Osteocyte (in vitro differentiated cells): ENCODE data around the gene MCF2L2. TPM values are rescaled to one million over a fixed set of nuclear protein-coding genes. Genes with fewer than 3 reads are reported as not detected.

Source experiments
- DNase-seq: peaks from one replicate; pipeline ENCODE4 v3.0.0; 2021; ENCODE audit warnings: mixed read lengths; ENCODE audit not compliant: unreplicated experiment; ENCODE audit errors: extremely low spot score
- H3K27ac Mint-ChIP-seq: one replicate; pipeline ENCODE4 v1.8.0; 2021; ENCODE audit warnings: mild to moderate bottlenecking, mixed read lengths; ENCODE audit not compliant: unreplicated experiment
- H3K27me3 Mint-ChIP-seq: one replicate; pipeline ENCODE4 v1.8.0; 2021; ENCODE audit warnings: mixed read lengths; ENCODE audit not compliant: unreplicated experiment
- H3K36me3 Mint-ChIP-seq: one replicate; pipeline ENCODE4 v1.8.0; 2021; ENCODE audit warnings: mixed read lengths; ENCODE audit not compliant: unreplicated experiment
- H3K4me1 Mint-ChIP-seq: one replicate; pipeline ENCODE4 v1.8.0; 2021; ENCODE audit warnings: mixed read lengths; ENCODE audit not compliant: unreplicated experiment
- H3K4me3 Mint-ChIP-seq: one replicate; pipeline ENCODE4 v1.8.0; 2021; ENCODE audit warnings: mild to moderate bottlenecking, moderate library complexity, mixed read lengths; ENCODE audit not compliant: unreplicated experiment
- H3K9me3 Mint-ChIP-seq: one replicate; pipeline ENCODE4 v1.8.0; 2021; ENCODE audit warnings: mixed read lengths; ENCODE audit not compliant: unreplicated experiment
- total RNA-seq: library from RNA; stranded (reverse); gene quantifications from 2 replicates; pipeline ENCODE4 v1.2.1, GENCODE V29; 2021
- TF ChIP-seq, protein P1 (sequence below): fragments of 200-600 bp; sonication (generic); IDR thresholded peaks from 2 replicates; pipeline ENCODE4 v1.5.0; 2021; ENCODE audit warnings: antibody characterized with exemption, mild to moderate bottlenecking, moderate library complexity

MCF2L2 gene
- total RNA-seq, 1 donor from 2014 or later, result 1.7 TPM

DNA sequence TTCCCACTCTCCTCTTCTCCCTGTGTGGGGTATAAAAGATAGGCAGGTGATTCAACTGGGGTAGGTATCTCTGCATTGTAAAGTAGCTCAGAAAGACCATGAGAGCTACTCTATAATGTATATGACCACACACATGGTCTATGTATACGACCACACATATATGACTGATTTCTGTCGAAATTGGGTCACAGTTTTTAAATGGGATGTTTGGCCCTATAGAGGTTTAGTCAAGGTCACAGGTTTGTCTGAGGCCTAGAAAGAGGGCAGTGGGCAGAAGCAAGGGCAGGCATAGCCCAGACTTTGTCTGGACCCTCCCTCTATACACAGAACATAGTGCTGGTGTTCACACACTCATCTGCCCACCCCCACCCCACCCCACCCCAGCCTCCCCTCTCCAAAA, 270.3 kb downstream of the MCF2L2 start:
- Mint-ChIP-seq H3K27me3 (peaks cover 28% of the 10 kb centered on the region), H3K36me3 (no peaks in the 10 kb centered on the region), H3K9me3 (no peaks in the 10 kb centered on the region), H3K27ac (no peak overlapping the region), H3K4me3 (no peak overlapping the region), H3K4me1 (peaks cover 12% of the 10 kb centered on the region)
- TF ChIP-seq, protein P1, sequence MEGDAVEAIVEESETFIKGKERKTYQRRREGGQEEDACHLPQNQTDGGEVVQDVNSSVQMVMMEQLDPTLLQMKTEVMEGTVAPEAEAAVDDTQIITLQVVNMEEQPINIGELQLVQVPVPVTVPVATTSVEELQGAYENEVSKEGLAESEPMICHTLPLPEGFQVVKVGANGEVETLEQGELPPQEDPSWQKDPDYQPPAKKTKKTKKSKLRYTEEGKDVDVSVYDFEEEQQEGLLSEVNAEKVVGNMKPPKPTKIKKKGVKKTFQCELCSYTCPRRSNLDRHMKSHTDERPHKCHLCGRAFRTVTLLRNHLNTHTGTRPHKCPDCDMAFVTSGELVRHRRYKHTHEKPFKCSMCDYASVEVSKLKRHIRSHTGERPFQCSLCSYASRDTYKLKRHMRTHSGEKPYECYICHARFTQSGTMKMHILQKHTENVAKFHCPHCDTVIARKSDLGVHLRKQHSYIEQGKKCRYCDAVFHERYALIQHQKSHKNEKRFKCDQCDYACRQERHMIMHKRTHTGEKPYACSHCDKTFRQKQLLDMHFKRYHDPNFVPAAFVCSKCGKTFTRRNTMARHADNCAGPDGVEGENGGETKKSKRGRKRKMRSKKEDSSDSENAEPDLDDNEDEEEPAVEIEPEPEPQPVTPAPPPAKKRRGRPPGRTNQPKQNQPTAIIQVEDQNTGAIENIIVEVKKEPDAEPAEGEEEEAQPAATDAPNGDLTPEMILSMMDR, result no peak
- no peak for DNase-seq

DNA sequence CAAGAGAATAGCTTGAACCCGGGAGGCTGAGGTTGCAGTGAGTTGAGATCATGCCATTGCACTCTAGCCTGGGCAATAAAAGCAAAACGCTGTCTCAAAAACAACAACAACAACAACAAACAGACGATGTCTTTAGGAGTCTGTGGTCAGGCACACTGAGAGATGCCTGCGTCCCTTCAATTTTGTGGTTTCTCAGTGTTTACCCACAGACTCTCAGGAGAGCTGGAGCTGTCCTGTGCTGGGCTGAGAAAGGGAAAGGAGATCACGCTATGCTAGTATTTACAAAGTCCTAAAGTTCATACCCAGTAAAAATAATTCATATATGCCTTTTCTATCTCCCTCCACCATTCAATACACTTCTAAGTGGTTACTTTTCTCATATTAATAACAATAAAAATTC, 272.2 kb downstream of the MCF2L2 start:
- Mint-ChIP-seq H3K36me3 (no peaks in the 10 kb centered on the region), H3K4me1 (peaks cover 4% of the 10 kb centered on the region), H3K9me3 (no peaks in the 10 kb centered on the region), H3K27me3 (peaks cover 19% of the 10 kb centered on the region), H3K27ac (no peak overlapping the region), H3K4me3 (no peak overlapping the region)
- DNase-seq, result no peak
- TF ChIP-seq, protein P1, result no peak

DNA sequence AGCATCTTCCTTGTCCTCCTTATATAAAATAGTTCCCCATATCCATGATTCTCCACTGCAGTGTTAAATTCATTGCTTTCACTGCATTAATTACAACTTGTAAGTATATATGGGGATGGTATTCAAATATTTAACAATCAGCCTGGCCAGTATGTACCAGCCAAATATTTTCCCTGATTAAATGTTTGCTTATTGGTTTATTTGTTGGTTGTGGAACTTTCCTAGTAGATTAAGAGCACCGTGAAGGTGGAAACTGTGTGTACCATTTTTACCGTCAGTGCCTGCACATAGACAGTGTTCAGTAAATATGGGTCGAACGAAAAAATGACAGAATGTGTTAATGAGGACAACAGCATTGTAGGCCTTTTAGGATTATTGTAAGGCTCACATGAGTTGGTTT, 272.9 kb downstream of the MCF2L2 start:
- H3K27me3 Mint-ChIP-seq, result peaks cover 23% of the 10 kb centered on the region
- H3K4me1 Mint-ChIP-seq, result peaks cover 4% of the 10 kb centered on the region
- TF ChIP-seq, protein P1, result no peak
- DNase-seq, result no peak
- H3K27ac Mint-ChIP-seq, result no peak overlapping the region
- no peaks in the 10 kb centered on the region for H3K9me3 Mint-ChIP-seq
- no peaks in the 10 kb centered on the region for H3K36me3 Mint-ChIP-seq
- H3K4me3 Mint-ChIP-seq, result no peak overlapping the region

DNA sequence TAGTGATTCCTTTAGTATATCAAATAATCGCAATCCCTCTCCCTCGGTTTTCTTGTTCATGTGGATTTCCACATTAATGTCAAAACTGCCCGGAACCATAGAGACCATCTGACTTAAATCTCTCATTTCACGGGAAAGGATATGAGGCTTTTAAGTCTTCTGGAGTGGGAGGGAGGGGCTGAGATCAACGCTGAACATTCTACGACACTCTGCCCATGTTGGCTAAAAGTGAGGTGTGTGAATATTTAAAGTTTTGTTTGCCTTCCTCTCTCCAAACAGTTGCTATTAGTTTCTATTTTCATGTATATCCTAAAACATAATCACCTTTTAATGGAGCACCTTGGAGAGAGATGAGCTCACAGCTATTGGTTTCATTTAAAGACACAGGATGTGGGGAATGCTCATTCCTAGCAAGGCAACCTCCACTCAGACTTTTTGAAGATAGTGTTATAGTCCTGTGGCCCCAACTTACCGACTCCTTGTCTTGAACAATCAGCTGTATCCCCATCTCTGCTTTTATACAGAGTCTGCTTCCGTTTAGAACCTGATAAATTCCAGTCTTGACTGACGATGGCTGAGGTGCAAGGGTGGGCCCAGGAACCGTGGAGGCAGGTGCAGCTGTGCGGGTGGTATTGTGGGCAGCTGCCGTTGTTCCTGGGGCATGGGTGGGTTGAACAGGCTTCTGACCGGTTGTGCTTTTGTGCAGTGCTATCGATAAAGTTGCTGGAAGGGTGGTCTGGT, 275.0 kb downstream of the MCF2L2 start:
- peaks cover 29% of the 10 kb centered on the region for H3K27me3 Mint-ChIP-seq
- H3K27ac Mint-ChIP-seq, result no peak overlapping the region

DNA sequence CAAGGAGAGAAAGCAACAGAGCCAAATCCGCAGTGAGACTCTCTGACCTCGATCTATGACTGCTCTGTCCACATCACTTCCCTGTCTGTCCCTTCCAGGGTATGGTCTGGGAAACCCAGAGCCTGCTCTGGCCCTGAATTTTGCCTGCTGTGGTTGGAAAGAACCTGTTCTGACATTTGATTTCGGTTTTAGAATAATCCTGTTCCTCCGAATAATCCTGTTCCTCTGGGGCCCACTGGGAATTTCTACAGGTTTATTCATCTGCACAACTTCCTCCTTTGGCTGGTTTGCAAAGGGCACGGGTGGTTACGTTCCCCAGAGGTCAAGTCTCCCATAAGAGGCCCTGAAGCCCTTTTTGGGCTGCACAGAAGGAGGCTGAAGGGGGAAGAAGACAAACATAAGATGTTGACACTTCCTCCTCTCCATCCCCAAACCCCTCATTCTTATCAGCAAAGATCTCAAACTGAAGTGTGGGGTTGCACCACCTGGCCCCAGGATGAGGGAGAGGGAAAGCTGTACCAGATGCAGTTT, 276.5 kb downstream of the MCF2L2 start:
- Mint-ChIP-seq H3K27ac (no peak overlapping the region), H3K4me3 (no peak overlapping the region), H3K4me1 (no peaks in the 10 kb centered on the region), H3K9me3 (no peaks in the 10 kb centered on the region), H3K27me3 (peaks cover 37% of the 10 kb centered on the region), H3K36me3 (no peaks in the 10 kb centered on the region)
- no peak for DNase-seq
- TF ChIP-seq, protein P1, result no peak

More for the DNA sequence above, 275.0 kb downstream of the MCF2L2 start:
- no peaks in the 10 kb centered on the region for H3K4me1 Mint-ChIP-seq
- no peaks in the 10 kb centered on the region for H3K36me3 Mint-ChIP-seq
- DNase-seq, result no peak
- no peaks in the 10 kb centered on the region for H3K9me3 Mint-ChIP-seq
- TF ChIP-seq, protein P1, result no peak
- H3K4me3 Mint-ChIP-seq, result no peak overlapping the region
